HFFc6 (cell line): ENCODE results near the gene AQP4. TPM values are rescaled to one million over a fixed set of nuclear protein-coding genes. Genes with fewer than 3 reads are reported as not detected.

Experiments
- DNase-seq: peaks from one replicate; pipeline ENCODE4 v3.0.0-alpha.2; 2018
- H3K27ac Mint-ChIP-seq: 2 replicates; pipeline ENCODE4 v1.8.0; 2020; ENCODE audit warnings: mild to moderate bottlenecking, mixed read lengths
- H3K27me3 Mint-ChIP-seq: 2 replicates; pipeline ENCODE4 v1.8.0; 2021; ENCODE audit warnings: mild to moderate bottlenecking, moderate library complexity, mixed read lengths; ENCODE audit not compliant: insufficient read depth
- H3K36me3 Mint-ChIP-seq: 2 replicates; pipeline ENCODE4 v1.8.0; 2021; ENCODE audit warnings: low read depth, mixed read lengths
- H3K4me1 Mint-ChIP-seq: 2 replicates; pipeline ENCODE4 v1.8.0; 2020; ENCODE audit warnings: low read depth, mixed read lengths
- H3K4me3 Mint-ChIP-seq: 2 replicates; pipeline ENCODE4 v1.8.0; 2020; ENCODE audit warnings: mild to moderate bottlenecking, moderate library complexity, mixed read lengths
- H3K9me3 Mint-ChIP-seq: 2 replicates; pipeline ENCODE4 v1.8.0; 2020; ENCODE audit warnings: mild to moderate bottlenecking, mixed read lengths
- CTCF ChIP-seq: fragments of 200-600 bp; sonication (generic); IDR thresholded peaks from 2 replicates; pipeline ENCODE4 v1.5.0; 2021; ENCODE audit warnings: antibody characterized with exemption, mild to moderate bottlenecking
- total RNA-seq, 6 experiments: library from RNA; stranded (reverse); fragmentation: NEBNext Ultra II Directional; extraction: Animal tissue kit (Norgen Biotek cat#: 25700); gene quantifications; 2 replicates in 1 of 6; 3 replicates in 5 of 6; pipeline ENCODE4 v1.2.3, GENCODE V29; 2021

Gene AQP4
- total RNA-seq, 6 experiments from 2014 or later, result not detected

GRCh38 chr18:26821181-26821580 lies 44.3 kb downstream of the AQP4 start:
- H3K9me3 Mint-ChIP-seq, result peaks cover 42% of the 10 kb centered on the region
- H3K36me3 Mint-ChIP-seq, result no peaks in the 10 kb centered on the region; the same call in 1 of the 2 replicates
- H3K4me1 Mint-ChIP-seq, result no peaks in the 10 kb centered on the region
- no peak for DNase-seq
- no peak overlapping the region for H3K27ac Mint-ChIP-seq
- no peak for TF ChIP-seq CTCF
- peaks cover 2% of the 10 kb centered on the region; the same call in 1 of the 2 replicates for H3K27me3 Mint-ChIP-seq
- no peak overlapping the region for H3K4me3 Mint-ChIP-seq

GRCh38 chr18:26819046-26819445 lies 46.5 kb downstream of the AQP4 start:
- H3K27me3 Mint-ChIP-seq, result peaks cover 2% of the 10 kb centered on the region; the same call in 1 of the 2 replicates
- no peak overlapping the region for H3K4me3 Mint-ChIP-seq
- H3K9me3 Mint-ChIP-seq, result peaks cover 34% of the 10 kb centered on the region
- no peak overlapping the region for H3K27ac Mint-ChIP-seq
- DNase-seq, result no peak
- no peaks in the 10 kb centered on the region; the same call in 1 of the 2 replicates for H3K36me3 Mint-ChIP-seq
- no peaks in the 10 kb centered on the region for H3K4me1 Mint-ChIP-seq
- TF ChIP-seq CTCF, result no peak

GRCh38 chr18:26818461-26818860 lies 47.0 kb downstream of the AQP4 start:
- TF ChIP-seq CTCF, result no peak
- no peak overlapping the region for H3K4me3 Mint-ChIP-seq
- DNase-seq, result no peak
- no peaks in the 10 kb centered on the region; the same call in 1 of the 2 replicates for H3K36me3 Mint-ChIP-seq
- peaks cover 2% of the 10 kb centered on the region; the same call in 1 of the 2 replicates for H3K27me3 Mint-ChIP-seq
- no peak overlapping the region for H3K27ac Mint-ChIP-seq
- H3K9me3 Mint-ChIP-seq, result peaks cover 34% of the 10 kb centered on the region
- no peaks in the 10 kb centered on the region for H3K4me1 Mint-ChIP-seq

- TF ChIP-seq CTCF, result no peak
- H3K4me1 Mint-ChIP-seq, result no peaks in the 10 kb centered on the region
- H3K27me3 Mint-ChIP-seq, result no peaks in the 10 kb centered on the region
- H3K27ac Mint-ChIP-seq, result no peak overlapping the region
- no peak overlapping the region for H3K4me3 Mint-ChIP-seq
- H3K9me3 Mint-ChIP-seq, result peaks cover 37% of the 10 kb centered on the region
- no peak for DNase-seq
- no peaks in the 10 kb centered on the region; the same call in 1 of the 2 replicates for H3K36me3 Mint-ChIP-seq
These were observed 52.5 kb downstream of the AQP4 start for GRCh38 chr18:26813043-26813442.

GRCh38 chr18:26812462-26812861 lies 53.0 kb downstream of the AQP4 start:
- TF ChIP-seq CTCF, result no peak
- Mint-ChIP-seq H3K36me3 (no peaks in the 10 kb centered on the region), H3K4me1 (no peaks in the 10 kb centered on the region), H3K27me3 (no peaks in the 10 kb centered on the region), H3K9me3 (peaks cover 34% of the 10 kb centered on the region), H3K27ac (no peak overlapping the region), H3K4me3 (no peak overlapping the region)
- DNase-seq, result no peak

GRCh38 chr18:26809346-26809745 lies 56.2 kb downstream of the AQP4 start:
- H3K36me3 Mint-ChIP-seq, result no peaks in the 10 kb centered on the region
- no peak overlapping the region for H3K4me3 Mint-ChIP-seq
- no peak overlapping the region for H3K27ac Mint-ChIP-seq
- no peak for DNase-seq
- no peaks in the 10 kb centered on the region for H3K27me3 Mint-ChIP-seq
- peaks cover 33% of the 10 kb centered on the region for H3K9me3 Mint-ChIP-seq
- no peak for TF ChIP-seq CTCF
- H3K4me1 Mint-ChIP-seq, result no peaks in the 10 kb centered on the region
